NCI-H1105 (cell line): Measurements from ENCODE around the gene BCL6.

Experiments used
- DNase-seq: peaks from one replicate; lab custom pipeline; 2025; lab: John Stamatoyannopoulos, UW

Gene BCL6

DNA sequence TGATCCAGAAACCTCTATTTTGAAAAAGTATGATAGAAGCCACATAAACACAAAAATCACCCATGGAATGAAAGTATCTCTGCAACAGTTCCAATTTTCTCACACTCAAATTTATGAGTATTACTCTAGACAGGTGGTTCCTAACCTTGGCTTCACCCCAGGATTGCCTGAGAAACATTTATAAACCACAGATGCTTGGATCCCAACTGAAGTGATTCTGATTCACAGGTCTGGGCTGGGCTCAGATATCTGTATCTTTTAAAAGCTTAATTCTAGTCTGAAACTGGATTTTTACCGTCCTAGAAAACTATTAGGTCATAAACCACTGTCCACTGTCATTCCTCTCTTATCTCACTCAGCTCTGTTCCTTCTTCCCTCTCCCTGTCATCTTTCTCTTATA is 67.7 kb downstream of the BCL6 start:
- DNase-seq, result peak; percentile 2

DNA sequence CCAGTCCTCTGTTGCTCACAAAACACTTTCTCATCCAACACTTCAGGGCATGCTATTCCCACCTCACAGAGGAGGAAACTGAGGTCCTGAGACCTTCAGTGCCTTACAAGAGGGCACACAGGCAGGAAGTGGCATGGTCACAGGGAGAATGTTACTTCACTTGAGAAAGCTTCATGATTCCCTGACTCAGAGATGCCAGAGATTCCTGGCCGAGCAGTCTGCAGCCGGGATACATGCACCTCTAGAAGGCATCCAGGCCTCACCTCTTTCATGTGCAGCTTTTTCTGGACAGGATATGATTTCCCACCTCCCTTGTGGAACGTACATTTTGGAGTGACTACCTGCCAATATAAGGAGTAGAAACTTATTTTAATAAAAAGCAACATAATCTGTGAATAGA is 72.3 kb downstream of the BCL6 start:
- no peak for DNase-seq
